ENCODE results near the gene ASRGL1.
"Not testable (repeated sequence)": the region's sequence is repeated elsewhere in the genome, so short reads cannot be mapped to it uniquely, and the experiment has no call there.

The ASRGL1 gene

GRCh38 chr11:62338218-62338617 lies 970 bp downstream of the ASRGL1 start:
- Mint-ChIP-seq H3K4me3 (peak overlapping the region; percentile 90), H3K27me3 (ENCODE audit: low read depth, poor library complexity) (peaks cover 63% of the 10 kb centered on the region), H3K9me3 (peaks cover 8% of the 10 kb centered on the region), H3K27ac (no peak overlapping the region), H3K36me3 (ENCODE audit: low read depth) (peaks cover 5% of the 10 kb centered on the region), H3K4me1 (peaks cover 9% of the 10 kb centered on the region)
- no peak for TF ChIP-seq CTCF (IDR thresholded peaks at IDR 0.05)
- no peak for DNase-seq

GRCh38 chr11:62340269-62340901 lies 3.1 kb downstream of the ASRGL1 start:
- peak; percentile 51 for TF ChIP-seq CTCF (IDR thresholded peaks at IDR 0.05)
- H3K4me1 Mint-ChIP-seq, result peaks cover 9% of the 10 kb centered on the region
- DNase-seq, result peak; percentile 38
- peaks cover 8% of the 10 kb centered on the region for H3K9me3 Mint-ChIP-seq
- peaks cover 41% of the 10 kb centered on the region for H3K27me3 Mint-ChIP-seq (ENCODE audit: low read depth, poor library complexity)
- no peak overlapping the region for H3K27ac Mint-ChIP-seq
- peaks cover 12% of the 10 kb centered on the region for H3K36me3 Mint-ChIP-seq (ENCODE audit: low read depth)
- no peak overlapping the region for H3K4me3 Mint-ChIP-seq

GRCh38 chr11:62341588-62341987 lies 4.3 kb downstream of the ASRGL1 start:
- Mint-ChIP-seq H3K4me1 (peaks cover 9% of the 10 kb centered on the region), H3K27me3 (ENCODE audit: low read depth, poor library complexity) (peaks cover 29% of the 10 kb centered on the region), H3K9me3 (no peaks in the 10 kb centered on the region), H3K27ac (no peak overlapping the region), H3K4me3 (no peak overlapping the region), H3K36me3 (ENCODE audit: low read depth) (peaks cover 7% of the 10 kb centered on the region)
- DNase-seq, result no peak
- no peak for TF ChIP-seq CTCF (IDR thresholded peaks at IDR 0.05)

- not testable (repeated sequence) for H3K27me3 Mint-ChIP-seq (ENCODE audit: low read depth, poor library complexity); H3K4me1 Mint-ChIP-seq; H3K36me3 Mint-ChIP-seq (ENCODE audit: low read depth); DNase-seq; H3K27ac Mint-ChIP-seq; H3K4me3 Mint-ChIP-seq; H3K9me3 Mint-ChIP-seq
Observed at GRCh38 chr11:62343646-62344190, 6.5 kb downstream of the ASRGL1 start.

GRCh38 chr11:62344210-62344609 lies 7.0 kb downstream of the ASRGL1 start:
- H3K4me1 Mint-ChIP-seq, result no peaks in the 10 kb centered on the region
- no peak overlapping the region for H3K4me3 Mint-ChIP-seq
- H3K27ac Mint-ChIP-seq, result no peak overlapping the region
- peaks cover 7% of the 10 kb centered on the region for H3K36me3 Mint-ChIP-seq (ENCODE audit: low read depth)
- H3K27me3 Mint-ChIP-seq (ENCODE audit: low read depth, poor library complexity), result peaks cover 3% of the 10 kb centered on the region
- no peaks in the 10 kb centered on the region for H3K9me3 Mint-ChIP-seq
- DNase-seq, result no peak
- TF ChIP-seq CTCF (IDR thresholded peaks at IDR 0.05), result no peak

- Mint-ChIP-seq H3K4me1 (no peaks in the 10 kb centered on the region), H3K36me3 (ENCODE audit: low read depth) (peaks cover 7% of the 10 kb centered on the region), H3K4me3 (no peak overlapping the region), H3K27me3 (ENCODE audit: low read depth, poor library complexity) (no peaks in the 10 kb centered on the region), H3K9me3 (no peaks in the 10 kb centered on the region), H3K27ac (no peak overlapping the region)
- no peak for TF ChIP-seq CTCF (IDR thresholded peaks at IDR 0.05)
- no peak for DNase-seq
Observed at GRCh38 chr11:62345861-62346260, 8.6 kb downstream of the ASRGL1 start.
